IPS DF 4.7 (cell line): ENCODE results near the gene CD82.

ENCODE experiments used
- DNase-seq: peaks from one replicate; pipeline ENCODE4 v3.0.0-alpha.2; 2013; ENCODE audit warnings: low spot score; ENCODE audit errors: extremely low read depth

Gene CD82

GRCh38 chr11:44600839-44601383 is 35.4 kb downstream of the CD82 start:
- DNase-seq = no peak

GRCh38 chr11:44601471-44602370 is 36.3 kb downstream of the CD82 start:
- no peak for DNase-seq

DNA sequence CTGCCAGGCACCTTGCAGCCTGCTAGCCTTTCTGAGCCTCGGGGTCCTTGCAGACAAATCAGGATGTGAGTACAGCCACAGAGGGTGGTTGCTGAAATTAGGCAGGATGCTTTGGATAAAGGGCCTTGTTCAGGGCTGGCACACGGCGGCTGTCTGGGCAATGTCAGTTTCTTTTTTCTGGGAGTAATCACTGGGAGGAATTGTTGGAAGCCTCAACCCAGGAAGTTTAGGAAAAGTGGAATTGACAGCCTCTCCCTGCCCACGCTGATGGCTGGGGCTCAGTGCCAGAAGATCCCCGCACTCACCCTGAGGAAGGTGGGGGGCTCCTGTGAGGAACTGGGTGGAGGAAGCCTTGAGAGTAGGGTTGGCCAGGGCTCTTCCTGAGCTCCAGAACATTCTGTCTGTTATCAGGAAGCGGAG is 37.4 kb downstream of the CD82 start:
- DNase-seq = no peak

- DNase-seq = no peak
These were observed 38.7 kb downstream of the CD82 start for GRCh38 chr11:44604171-44604581.

- DNase-seq = no peak
These were observed 39.7 kb downstream of the CD82 start for GRCh38 chr11:44605068-44605708.

DNA sequence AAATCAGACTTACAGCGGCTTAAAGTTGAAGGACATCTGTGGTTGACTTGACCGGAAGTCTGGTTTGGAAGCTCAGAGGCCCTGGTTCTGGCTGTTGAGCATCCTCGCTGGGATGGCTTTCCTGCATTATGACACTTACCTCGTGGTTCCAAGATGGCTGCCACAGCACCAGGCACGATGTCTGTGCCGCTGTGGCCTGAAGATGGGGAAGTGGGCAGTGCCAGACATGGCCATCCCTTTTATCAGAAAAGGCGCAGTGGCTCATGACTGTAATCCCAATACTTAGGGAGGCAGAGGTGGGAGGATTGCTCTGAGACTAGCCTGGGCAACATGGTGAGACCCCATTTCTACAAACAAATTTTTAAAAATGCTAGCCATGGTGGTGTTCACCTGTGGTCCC is 40.5 kb downstream of the CD82 start:
- no peak for DNase-seq

DNA sequence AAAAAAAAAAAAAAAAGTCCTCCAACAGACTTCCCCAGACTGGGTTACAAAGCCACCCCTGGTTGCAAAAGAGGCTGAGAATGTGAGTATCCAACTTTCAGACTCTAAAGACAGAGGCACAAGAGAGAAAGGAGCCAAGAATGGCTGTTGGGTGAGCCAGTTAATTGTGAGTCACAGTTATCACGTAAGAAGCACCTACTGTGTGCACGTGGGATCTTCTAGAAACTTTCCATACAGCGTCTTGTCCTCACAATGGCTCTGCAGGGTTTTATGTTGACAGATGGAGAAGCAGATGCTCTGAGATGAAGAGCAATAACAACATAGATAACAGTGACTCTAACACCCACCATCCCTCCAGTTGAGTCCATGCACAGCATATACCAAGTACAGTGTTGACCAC is 41.0 kb downstream of the CD82 start:
- DNase-seq = no peak

DNA sequence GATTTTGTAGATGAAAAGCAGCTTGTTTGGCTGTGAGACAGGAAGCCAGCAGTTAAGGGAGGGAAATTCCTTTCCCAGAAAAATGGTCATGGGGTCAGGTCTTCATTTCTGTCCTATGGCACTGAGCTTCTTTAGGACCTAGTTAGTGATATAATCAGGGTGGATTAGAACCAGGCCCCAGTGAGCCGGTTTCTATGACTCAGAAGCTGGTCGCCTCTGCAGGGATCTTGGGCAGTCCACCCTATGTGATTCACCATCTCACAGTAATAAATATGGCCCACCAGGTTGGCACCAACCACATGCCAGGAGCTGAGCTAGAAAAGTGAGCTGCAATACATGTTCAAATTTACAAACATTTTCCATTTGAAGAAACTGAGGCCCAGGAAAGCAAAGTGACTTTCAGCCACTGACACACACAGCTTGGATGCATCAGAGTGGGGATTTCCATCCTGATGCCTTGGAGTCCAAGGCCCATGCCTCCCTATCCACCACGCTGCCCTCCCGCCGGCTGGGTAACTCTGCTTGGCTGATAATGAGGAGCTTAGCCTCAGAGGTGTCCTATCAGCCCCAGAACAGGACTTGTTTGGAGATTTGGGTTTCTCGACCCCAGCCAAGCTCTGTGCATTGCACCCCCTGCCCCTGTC is 42.0 kb downstream of the CD82 start:
- no peak for DNase-seq

GRCh38 chr11:44607987-44608386 is 42.5 kb downstream of the CD82 start:
- no peak for DNase-seq

GRCh38 chr11:44608651-44608990 is 43.2 kb downstream of the CD82 start:
- DNase-seq = no peak

- DNase-seq = no peak
These were observed 43.7 kb downstream of the CD82 start for GRCh38 chr11:44608991-44609782.

- DNase-seq = no peak
These were observed 44.3 kb downstream of the CD82 start for GRCh38 chr11:44609783-44610155.

- DNase-seq = no peak
These were observed 44.9 kb downstream of the CD82 start for GRCh38 chr11:44610186-44610955.

DNA sequence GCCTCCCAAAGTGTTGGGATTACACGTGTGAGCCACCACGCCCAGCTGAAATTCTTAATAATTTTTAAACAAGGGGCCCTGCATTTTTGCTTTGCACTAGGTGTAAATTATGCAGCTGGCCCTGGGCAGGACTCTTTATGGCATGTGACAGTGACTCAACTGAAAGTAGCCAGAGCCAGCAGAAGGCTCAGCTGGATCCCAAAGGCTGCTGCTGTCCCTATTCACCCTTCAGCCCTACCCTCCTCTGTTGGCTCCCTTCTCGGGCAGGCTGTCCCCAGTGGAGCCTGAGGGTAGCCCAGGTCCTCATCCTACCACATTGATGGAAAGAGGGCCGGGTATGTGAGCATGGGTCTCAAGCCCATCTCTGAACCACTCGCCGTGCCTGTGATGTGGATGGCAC is 45.6 kb downstream of the CD82 start:
- no peak for DNase-seq

- DNase-seq = no peak
These were observed 46.4 kb downstream of the CD82 start for GRCh38 chr11:44611687-44612434.

GRCh38 chr11:44613153-44613552 is 47.7 kb downstream of the CD82 start:
- DNase-seq = no peak

DNA sequence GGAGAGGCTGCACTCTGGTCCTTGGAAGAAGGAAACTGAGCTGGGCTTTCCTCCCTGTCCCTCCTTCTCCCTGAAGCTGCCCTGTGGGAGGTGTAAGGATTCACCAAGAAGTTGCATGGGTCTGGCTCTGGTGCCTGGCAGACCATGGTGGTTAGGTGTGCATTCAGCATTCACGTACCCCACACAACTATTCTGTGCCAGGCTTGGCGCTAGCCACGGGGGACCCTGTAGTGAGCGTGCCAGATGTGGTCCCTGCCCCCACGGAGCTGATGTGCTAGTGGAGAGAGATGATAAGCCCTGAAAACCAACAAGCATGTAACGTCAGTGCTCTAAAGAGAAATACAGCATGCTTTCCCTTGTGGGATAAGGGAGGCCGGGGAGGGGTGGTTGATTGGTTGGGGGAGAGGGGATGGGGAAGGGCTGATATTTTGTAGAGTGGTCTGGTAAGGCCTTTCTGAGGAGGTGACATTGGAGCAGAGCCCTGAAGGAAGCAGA is 48.9 kb downstream of the CD82 start:
- no peak for DNase-seq

DNA sequence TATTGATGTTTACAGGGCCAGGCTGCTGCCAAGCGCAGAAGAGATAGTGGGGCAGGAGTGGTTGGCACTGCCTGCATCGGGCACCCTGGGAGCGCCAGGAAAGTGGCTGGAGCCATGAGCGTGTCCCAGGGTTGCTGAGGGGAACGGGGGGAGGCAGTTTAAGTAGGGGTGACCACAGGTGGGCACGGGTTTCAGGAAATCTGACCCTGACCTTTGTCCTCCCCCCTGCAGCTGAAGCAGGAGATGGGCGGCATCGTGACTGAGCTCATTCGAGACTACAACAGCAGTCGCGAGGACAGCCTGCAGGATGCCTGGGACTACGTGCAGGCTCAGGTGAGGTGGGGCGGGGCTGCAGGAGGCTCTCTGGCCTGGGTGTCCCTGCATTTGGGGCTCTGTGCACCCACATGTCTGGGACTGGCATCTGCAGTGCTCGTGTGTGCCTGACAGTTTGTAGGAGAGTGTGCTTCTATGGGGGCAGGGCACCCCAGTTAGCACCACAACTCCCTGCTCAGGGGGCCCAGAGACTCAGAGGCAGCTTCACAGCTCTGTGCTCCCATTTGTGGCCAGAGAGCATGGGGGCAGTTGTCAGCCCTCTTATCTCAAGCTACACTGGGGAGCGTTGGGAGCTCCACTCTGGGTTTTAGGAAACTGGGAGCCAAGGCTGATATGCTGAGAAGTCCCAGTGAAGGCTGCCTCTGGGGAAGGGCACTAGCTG is 49.7 kb downstream of the CD82 start:
- no peak for DNase-seq
